ENCODE measurements around the gene MAP6. TPM values are rescaled to one million over a fixed set of nuclear protein-coding genes. Genes with fewer than 3 reads are reported as not detected.

Gene MAP6
- total RNA-seq, 1 donor from 2014 or later, result 30.5 TPM

DNA sequence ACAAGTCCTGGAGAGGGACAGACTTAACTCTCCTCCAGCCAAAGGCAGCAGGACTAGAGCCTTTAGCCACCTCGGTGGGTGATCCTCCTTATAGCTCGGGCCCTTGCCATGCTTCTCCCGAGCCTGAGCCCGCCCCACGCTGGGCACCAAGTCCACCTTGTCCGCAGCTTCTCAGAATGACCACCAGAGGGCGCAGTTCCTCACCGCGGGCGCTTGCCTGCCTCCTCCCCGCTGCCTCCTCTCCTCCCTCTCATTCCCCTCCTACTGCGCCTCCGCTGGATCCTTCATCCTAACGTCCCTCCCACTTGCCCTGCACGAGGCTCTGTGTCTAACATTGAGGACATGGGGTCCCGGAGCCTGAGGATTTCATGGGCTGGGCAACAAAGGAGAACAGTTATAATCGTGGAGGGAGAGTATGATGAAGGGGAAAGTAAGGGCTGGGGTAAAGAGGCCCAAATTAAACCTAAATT, 37.5 kb upstream of the MAP6 start:
- no peak for DNase-seq (ENCODE audit: extremely low spot score, unreplicated experiment)
- Mint-ChIP-seq H3K9me3 (no peaks in the 10 kb centered on the region), H3K4me1 (ENCODE audit: unreplicated experiment) (no peaks in the 10 kb centered on the region), H3K27ac (no peak overlapping the region), H3K36me3 (no peaks in the 10 kb centered on the region), H3K4me3 (no peak overlapping the region), H3K27me3 (peaks cover 4% of the 10 kb centered on the region)
- peak; percentile 96 for TF ChIP-seq CTCF (conservative IDR thresholded peaks at IDR 0.05)

- Mint-ChIP-seq H3K9me3 (no peaks in the 10 kb centered on the region), H3K27me3 (peaks cover 4% of the 10 kb centered on the region), H3K27ac (no peak overlapping the region), H3K4me1 (ENCODE audit: unreplicated experiment) (no peaks in the 10 kb centered on the region), H3K4me3 (no peak overlapping the region), H3K36me3 (no peaks in the 10 kb centered on the region)
- DNase-seq (ENCODE audit: extremely low spot score, unreplicated experiment), result no peak
- TF ChIP-seq CTCF (conservative IDR thresholded peaks at IDR 0.05), result no peak
These were observed 36.7 kb upstream of the MAP6 start for GRCh38 chr11:75705541-75705940.

DNA sequence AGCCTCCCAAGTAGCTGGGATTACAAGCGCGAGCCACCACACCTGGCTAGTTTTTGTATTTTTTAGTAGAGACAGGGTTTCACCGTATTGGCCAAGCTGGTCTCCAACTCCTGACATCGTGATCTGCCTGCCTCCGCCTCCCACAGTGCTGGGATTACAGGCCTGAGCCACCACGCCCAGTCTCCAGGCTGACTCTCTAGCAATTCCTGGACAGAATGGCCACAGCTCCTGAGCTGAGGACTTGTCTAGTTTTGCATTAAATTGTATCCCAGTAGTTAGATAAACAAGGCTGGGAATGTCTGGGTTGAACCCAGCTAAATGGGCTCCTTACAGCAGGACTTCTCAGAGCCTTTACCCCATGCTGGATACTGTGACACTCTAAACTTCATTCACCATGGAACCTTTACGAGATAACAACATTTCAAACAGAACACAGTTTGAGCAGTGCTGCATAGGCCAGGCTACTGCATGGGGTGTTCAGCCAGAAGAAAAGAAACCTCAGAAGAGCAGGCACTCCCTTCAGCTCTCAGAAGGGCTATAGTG, 34.9 kb upstream of the MAP6 start:
- H3K27me3 Mint-ChIP-seq, result peaks cover 11% of the 10 kb centered on the region
- no peaks in the 10 kb centered on the region for H3K36me3 Mint-ChIP-seq
- no peaks in the 10 kb centered on the region for H3K4me1 Mint-ChIP-seq (ENCODE audit: unreplicated experiment)
- no peaks in the 10 kb centered on the region for H3K9me3 Mint-ChIP-seq
- no peak for TF ChIP-seq CTCF (conservative IDR thresholded peaks at IDR 0.05)
- no peak for DNase-seq (ENCODE audit: extremely low spot score, unreplicated experiment)
- no peak overlapping the region for H3K27ac Mint-ChIP-seq
- H3K4me3 Mint-ChIP-seq, result no peak overlapping the region

GRCh38 chr11:75700940-75701339, 32.1 kb upstream of the MAP6 start:
- no peak overlapping the region for H3K27ac Mint-ChIP-seq

DNA sequence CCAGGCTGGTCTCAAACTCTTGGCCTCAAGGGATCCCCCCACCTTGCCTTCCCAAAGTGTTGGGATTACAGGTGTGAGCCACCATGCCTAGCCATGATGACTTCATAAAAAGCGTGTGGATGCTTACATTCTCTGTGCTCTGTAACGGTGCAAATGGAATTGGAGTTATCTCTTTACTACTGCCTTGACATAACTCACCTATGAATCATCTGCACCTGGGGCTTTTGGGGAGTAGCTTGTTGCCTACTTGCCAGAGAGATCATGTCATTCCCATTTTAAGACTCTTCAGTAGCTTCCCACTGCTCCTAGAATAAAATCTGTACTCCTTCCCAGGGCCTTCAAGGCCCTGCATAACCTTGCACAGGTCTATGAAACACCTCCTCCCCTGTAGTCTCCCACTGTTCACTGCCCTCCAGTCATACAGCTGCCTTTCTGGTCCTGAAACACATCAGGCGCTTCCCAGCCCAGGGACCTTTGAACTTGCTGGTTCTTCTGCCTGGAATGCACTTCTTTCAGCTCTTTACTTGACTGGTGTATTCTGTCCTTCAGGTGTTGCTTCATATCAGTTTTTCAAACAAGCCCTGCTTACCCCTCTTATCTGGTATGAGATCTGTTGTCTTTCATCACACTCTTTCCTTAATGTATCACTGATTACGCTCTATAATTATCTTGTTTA, 29.2 kb upstream of the MAP6 start:
- H3K27ac Mint-ChIP-seq, result no peak overlapping the region
- H3K9me3 Mint-ChIP-seq, result no peaks in the 10 kb centered on the region
- H3K4me1 Mint-ChIP-seq (ENCODE audit: unreplicated experiment), result no peaks in the 10 kb centered on the region
- no peak overlapping the region for H3K4me3 Mint-ChIP-seq
- no peaks in the 10 kb centered on the region for H3K36me3 Mint-ChIP-seq
- no peak for DNase-seq (ENCODE audit: extremely low spot score, unreplicated experiment)
- TF ChIP-seq CTCF (conservative IDR thresholded peaks at IDR 0.05), result no peak
- H3K27me3 Mint-ChIP-seq, result peaks cover 14% of the 10 kb centered on the region

More at GRCh38 chr11:75700940-75701339, 32.1 kb upstream of the MAP6 start:
- H3K27me3 Mint-ChIP-seq, result peaks cover 11% of the 10 kb centered on the region
- no peaks in the 10 kb centered on the region for H3K4me1 Mint-ChIP-seq (ENCODE audit: unreplicated experiment)
- H3K9me3 Mint-ChIP-seq, result no peaks in the 10 kb centered on the region
- TF ChIP-seq CTCF (conservative IDR thresholded peaks at IDR 0.05), result no peak
- no peak overlapping the region for H3K4me3 Mint-ChIP-seq
- no peaks in the 10 kb centered on the region for H3K36me3 Mint-ChIP-seq
- DNase-seq (ENCODE audit: extremely low spot score, unreplicated experiment), result no peak

Measured in type B pancreatic cell (in vitro differentiated cells).